Occipital lobe (tissue), 2 donors: ENCODE results near the gene UBE2A. TPM values are rescaled to one million over a fixed set of nuclear protein-coding genes. Genes with fewer than 3 reads are reported as not detected.

Source experiments
- DNase-seq: peaks from one replicate; lab custom pipeline; 2025; lab: John Stamatoyannopoulos, UW
- total RNA-seq: library from RNA; depleted of rRNA; stranded (reverse); fragments of >200 nt; gene quantifications from one replicate; pipeline ENCODE4 v1.2.3, GENCODE V29; 2014

UBE2A gene
- total RNA-seq, 1 donor from 2014 or later = 28.1 TPM

GRCh38 chrX:119607018-119607389, 32.6 kb downstream of the UBE2A start:
- no peak for DNase-seq

- DNase-seq = no peak
Observed at GRCh38 chrX:119614776-119615175, 40.4 kb downstream of the UBE2A start.

- DNase-seq = no peak
Observed at GRCh38 chrX:119617517-119618164, 43.3 kb downstream of the UBE2A start.

GRCh38 chrX:119618439-119618838, 44.1 kb downstream of the UBE2A start:
- DNase-seq = no peak

- no peak for DNase-seq
Observed at GRCh38 chrX:119622356-119623232, 48.2 kb downstream of the UBE2A start.

GRCh38 chrX:119624417-119624816, 50.1 kb downstream of the UBE2A start:
- no peak for DNase-seq

- no peak for DNase-seq
Observed at GRCh38 chrX:119624951-119625668, 50.7 kb downstream of the UBE2A start.

GRCh38 chrX:119625843-119626242, 51.5 kb downstream of the UBE2A start:
- DNase-seq = no peak

Other genes with a start within 250 kb of the UBE2A start
- gene SLC25A43, start 175.2 kb upstream of the UBE2A start, total RNA-seq = 2.2 TPM
- 73.6 TPM for gene SLC25A5, start 106.1 kb upstream of the UBE2A start, total RNA-seq
- 28.1 TPM for gene STEEP1, start 9.2 kb upstream of the UBE2A start, total RNA-seq
- 14.0 TPM for gene NKRF, start 31.9 kb downstream of the UBE2A start, total RNA-seq
- 43.0 TPM for gene SEPTIN6, start 118.6 kb downstream of the UBE2A start, total RNA-seq
- not detected for gene SOWAHD, start 184.0 kb downstream of the UBE2A start, total RNA-seq
- 2,835 TPM for gene RPL39, start 217.1 kb downstream of the UBE2A start, total RNA-seq